HL-60/S4 treated with retinoic acid at 250 ng/mL for 4 days and 3 days (cell line): ENCODE results near the gene MYO1C.
"Not testable (repeated sequence)": the region's sequence is repeated elsewhere in the genome, so short reads cannot be mapped to it uniquely, and the experiment has no call there.

ENCODE experiments used
- in situ Hi-C: fragments of 300-500 bp; cut with MboI; formaldehyde crosslinking; loops from 2 replicates; pipeline ENCODE4 v1.7.0; 2022; ENCODE audit warnings: low sequenced_read_pairs

MYO1C gene

DNA sequence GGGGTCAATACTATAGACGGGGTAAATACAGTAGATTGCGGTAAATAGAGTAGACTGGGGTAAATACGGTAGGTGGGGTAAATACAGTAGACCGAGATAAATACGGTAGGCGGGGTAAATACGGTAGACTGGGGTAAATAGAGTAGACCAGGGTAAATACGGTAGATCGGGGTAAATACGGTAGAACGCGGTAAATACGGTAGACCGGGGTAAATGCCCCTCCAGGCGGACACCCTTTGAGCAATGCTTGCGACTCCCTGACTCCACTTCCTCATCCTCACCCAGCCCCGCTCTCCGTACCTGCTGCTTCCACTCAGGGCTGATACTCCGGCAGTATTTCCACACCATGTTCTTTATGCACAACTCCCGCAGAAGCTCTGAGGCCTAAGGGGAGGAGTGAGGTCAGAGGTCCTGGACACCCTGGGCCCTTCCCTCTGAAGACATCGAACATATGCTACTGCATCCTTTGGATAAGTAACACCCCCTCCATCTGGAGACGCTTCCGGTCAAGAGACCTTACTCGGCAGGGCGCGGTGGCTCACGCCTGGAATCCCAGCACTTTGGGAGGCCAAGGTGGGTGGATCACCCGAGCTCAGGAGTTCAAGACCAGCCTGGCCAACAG is 23.1 kb downstream of the MYO1C start:
- in situ Hi-C loops = no loop called here

- in situ Hi-C loops = no loop called here
Measured at GRCh38 chr17:1467898-1468492, 24.5 kb downstream of the MYO1C start.

DNA sequence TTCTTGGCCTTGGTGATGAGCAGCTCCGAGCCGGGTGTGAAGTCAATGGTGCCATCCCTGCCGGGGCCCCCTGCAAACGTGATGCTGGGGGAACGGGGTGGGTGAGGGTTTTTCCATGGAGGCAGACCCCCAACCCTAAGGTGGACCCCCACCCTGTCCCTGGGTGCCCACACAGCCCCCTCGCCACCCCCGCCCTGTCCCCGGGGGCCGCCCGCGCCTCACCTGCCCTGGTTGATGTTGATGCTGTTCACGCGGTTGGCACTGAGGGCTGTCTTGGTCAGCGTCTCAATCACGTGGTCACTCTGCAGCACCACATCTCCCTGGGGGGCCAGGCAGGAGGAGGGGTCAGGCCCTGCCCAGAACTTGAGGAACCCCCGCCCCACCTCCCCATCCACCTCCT is 25.2 kb downstream of the MYO1C start:
- in situ Hi-C loops = no loop called here

DNA sequence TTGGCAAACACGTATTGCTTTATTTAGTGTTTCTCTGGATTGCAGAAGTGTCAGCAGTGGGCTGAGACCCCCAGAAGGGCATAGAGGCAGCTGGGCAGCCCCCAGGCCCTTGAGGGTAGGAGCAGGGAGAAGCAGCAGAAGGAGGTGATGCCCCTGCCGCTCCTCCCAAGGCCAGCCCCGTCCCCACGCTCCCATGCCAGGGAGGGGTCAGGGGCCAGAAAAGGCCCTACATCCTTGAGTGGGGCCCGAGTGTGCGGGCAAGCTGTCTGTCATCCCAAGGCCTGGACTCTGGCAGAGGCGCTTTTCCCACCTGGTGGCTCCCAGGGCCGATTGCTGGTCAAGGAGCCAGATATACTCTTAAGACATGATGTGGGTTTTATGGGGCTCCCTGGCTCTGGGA is 28.3 kb downstream of the MYO1C start:
- in situ Hi-C loops = no loop called here

GRCh38 chr17:1462164-1463112 is 30.0 kb downstream of the MYO1C start:
- in situ Hi-C loops = no loop called here

GRCh38 chr17:1461198-1461944 is 31.1 kb downstream of the MYO1C start:
- in situ Hi-C loops = no loop called here

GRCh38 chr17:1460233-1460632 is 32.3 kb downstream of the MYO1C start:
- in situ Hi-C loops = no loop called here

- in situ Hi-C loops = no loop called here
Measured at GRCh38 chr17:1455797-1456599, 36.5 kb downstream of the MYO1C start, which contains the start of gene CRK. Gene CRK, minus strand, starts transcription at chr17:1456232. Its CDS starts 115 bp downstream, at chr17:1456117.

GRCh38 chr17:1455291-1455796 is 37.1 kb downstream of the MYO1C start:
- in situ Hi-C loops = no loop called here

DNA sequence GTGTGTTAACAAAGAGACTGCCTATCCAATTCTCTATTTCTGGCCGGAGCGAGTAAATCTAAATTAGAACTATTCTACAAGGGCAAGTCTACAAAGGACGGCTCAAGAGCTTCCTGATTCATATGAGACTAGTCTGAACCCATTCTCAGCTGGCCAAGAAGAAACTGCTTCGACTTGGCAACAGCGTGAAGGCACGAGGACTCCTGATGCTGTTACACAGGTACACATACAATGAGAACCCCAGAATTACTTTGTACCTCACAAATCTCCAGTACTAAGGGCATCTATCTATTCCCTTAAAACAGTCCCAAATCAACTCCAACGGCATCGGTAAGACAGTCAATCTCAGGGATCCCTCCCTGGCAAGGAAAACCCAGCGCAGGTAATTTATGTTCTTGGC is 37.9 kb downstream of the MYO1C start:
- in situ Hi-C loops = no loop called here

- in situ Hi-C loops = not testable (repeated sequence)
Measured at GRCh38 chr17:1453694-1454093, 38.8 kb downstream of the MYO1C start.

- in situ Hi-C loops = no loop called here
Measured at GRCh38 chr17:1452836-1453235, 39.6 kb downstream of the MYO1C start.

DNA sequence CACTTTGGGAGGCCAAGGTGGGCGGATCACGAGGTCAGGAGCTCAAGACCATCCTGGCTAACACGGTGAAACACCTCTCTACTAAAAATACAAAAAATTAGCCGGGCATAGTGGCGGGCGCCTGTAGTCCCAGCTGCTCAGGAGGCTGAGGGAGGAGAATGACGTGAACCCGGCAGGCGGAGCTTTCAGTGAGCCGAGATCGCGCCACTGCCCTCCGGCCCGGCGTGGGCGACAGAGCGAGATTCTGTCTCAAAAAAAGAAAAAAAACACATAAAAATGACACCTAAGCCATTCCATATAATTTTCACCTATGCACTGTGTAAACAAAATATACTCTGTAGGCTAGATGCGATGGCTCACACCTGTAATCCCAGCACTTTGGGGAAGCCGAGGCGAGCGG is 42.2 kb downstream of the MYO1C start:
- in situ Hi-C loops = not testable (repeated sequence)

DNA sequence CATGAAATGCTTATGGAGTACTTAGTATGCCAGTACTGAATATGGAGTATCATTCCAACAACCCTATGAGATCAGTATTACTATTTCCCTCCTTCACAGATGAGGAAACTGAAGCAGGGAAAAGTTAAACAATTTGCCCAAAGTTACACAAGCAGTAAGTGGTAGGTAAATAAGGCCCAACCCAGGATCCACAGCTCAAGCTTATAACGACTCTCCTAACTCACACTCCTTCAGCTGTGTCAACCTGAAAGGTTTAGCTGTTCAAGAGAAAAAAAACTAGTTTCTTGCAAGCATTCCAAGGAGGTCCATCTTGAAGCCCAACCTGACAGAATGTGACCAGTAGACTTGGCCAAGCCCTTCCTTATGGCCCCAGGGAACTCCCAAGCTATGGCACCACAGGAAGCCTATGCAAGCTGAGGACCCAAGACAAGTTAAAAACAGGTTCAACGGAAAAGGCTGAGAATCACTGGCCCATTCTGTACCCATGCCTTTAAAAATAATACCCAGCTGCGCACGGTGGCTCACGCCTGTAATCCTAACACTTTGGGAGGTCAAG is 43.0 kb downstream of the MYO1C start:
- in situ Hi-C loops = no loop called here

DNA sequence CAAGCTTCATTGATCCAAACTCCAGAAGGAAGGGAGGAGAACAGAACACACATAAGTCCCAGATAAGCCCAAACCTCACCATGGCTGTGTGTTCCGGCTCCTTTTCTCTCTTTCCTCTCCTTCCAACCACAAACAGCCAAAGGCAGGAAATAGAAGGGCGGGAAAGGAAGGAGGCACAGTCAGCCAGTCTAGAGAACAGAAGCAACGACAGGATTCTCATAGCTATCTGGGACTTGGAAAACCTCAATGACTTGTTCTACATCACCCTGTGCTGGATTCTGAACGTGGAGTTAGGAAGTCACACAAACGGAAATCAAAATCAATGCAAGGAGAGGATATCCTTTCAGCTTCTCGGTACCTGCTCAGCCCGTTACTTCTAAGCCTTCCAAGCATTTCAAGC is 45.4 kb downstream of the MYO1C start:
- in situ Hi-C loops = no loop called here

DNA sequence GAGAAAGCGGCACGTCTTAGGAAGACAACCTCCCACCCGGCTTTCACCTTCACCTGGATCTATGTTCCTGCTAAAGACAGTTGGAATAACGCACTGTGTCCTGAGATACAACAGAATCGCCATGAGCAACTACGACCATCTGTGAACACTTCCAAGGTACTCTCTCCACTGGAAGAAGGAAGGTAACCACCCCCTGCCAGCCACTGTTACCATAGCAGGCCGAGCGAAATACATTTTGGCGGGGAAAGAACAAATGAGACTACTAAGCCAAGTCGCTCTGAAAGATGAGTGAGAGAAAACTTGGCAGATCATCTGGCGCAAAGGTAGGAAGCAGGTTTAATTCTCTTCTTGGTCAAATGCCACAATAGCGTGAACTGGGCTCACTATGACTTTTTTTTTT is 46.3 kb downstream of the MYO1C start:
- in situ Hi-C loops = no loop called here

- in situ Hi-C loops = not testable (repeated sequence)
Measured at GRCh38 chr17:1445695-1446094, 46.8 kb downstream of the MYO1C start.

- in situ Hi-C loops = not testable (repeated sequence)
Measured at GRCh38 chr17:1442721-1443120, 49.8 kb downstream of the MYO1C start.

- in situ Hi-C loops = no loop called here
Measured at GRCh38 chr17:1442187-1442586, 50.3 kb downstream of the MYO1C start.

DNA sequence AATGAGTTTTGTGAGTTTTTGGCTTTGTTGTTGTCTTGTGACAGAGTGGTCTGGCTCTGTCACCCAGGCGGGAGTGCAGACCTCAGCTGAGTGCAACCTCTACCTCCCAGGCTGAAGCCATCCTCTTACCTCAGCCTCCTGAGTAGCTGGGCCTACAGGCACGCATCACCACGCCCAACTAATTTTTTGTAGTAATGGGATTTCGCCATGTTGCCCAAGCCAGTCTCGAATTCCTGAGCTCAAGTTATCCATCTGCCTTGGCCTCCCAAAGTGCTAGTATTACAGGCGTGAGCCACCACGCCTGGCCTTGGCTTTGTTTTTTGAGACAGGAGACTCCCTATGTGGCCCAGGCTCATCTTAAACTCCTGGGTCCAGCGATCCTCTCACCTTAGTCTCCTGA is 51.6 kb downstream of the MYO1C start:
- in situ Hi-C loops = no loop called here
